WTC11 (cell line): ENCODE results near the gene SLCO4A1. TPM values are rescaled to one million over a fixed set of nuclear protein-coding genes. Genes with fewer than 3 reads are reported as not detected.

Experiments
- ATAC-seq: fragments of 200-7000 bp; cut with Tn5 transposase; 2 replicates; pipeline ENCODE4 v1.10.0; 2021; ENCODE audit warnings: mild to moderate bottlenecking, moderate library complexity
- CTCF ChIA-PET: fragments of 300-600 bp; sonication (Branson Sonifier 250); formaldehyde crosslinking; loops from one replicate; lab custom pipeline; 2021; ENCODE audit warnings: antibody characterized with exemption; lab: Charles Lee
- POLR2A ChIA-PET: fragments of 350-600 bp; sonication (Branson Sonifier 250); formaldehyde crosslinking; loops from one replicate; lab custom pipeline; 2021; ENCODE audit warnings: antibody characterized with exemption; lab: Charles Lee
- DNase-seq: peaks from one replicate; pipeline ENCODE4 v3.0.0; 2021; ENCODE audit warnings: low spot score
- H3K27ac Mint-ChIP-seq: 2 replicates; pipeline ENCODE4 v1.8.0; 2021; ENCODE audit warnings: mixed read lengths
- H3K27me3 Mint-ChIP-seq: 2 replicates; pipeline ENCODE4 v1.8.0; 2021; ENCODE audit warnings: low read depth, mild to moderate bottlenecking, moderate library complexity, mixed read lengths
- H3K36me3 Mint-ChIP-seq: 2 replicates; pipeline ENCODE4 v1.8.0; 2021; ENCODE audit warnings: mixed read lengths
- H3K4me1 Mint-ChIP-seq: 2 replicates; pipeline ENCODE4 v1.8.0; 2022; ENCODE audit warnings: mixed read lengths
- H3K4me3 Mint-ChIP-seq: 2 replicates; pipeline ENCODE4 v1.8.0; 2021; ENCODE audit warnings: mild to moderate bottlenecking, moderate library complexity, mixed read lengths
- H3K9me3 Mint-ChIP-seq: 2 replicates; pipeline ENCODE4 v1.8.0; 2021; ENCODE audit warnings: mixed read lengths
- GRHL2 ChIP-seq: fragments of 250-450 bp; sonication (Bioruptor Pico); IDR thresholded peaks from 2 replicates; pipeline ENCODE4 v1.8.0; 2022; ENCODE audit warnings: mild to moderate bottlenecking, moderate library complexity; ENCODE audit not compliant: insufficient replicate concordance, severe bottlenecking
- JUN ChIP-seq: sonication (generic); formaldehyde crosslinking; IDR thresholded peaks from 2 replicates; pipeline ENCODE4 v1.8.0; 2023; ENCODE audit warnings: mild to moderate bottlenecking, missing genetic modification reagents
- MXD4 ChIP-seq: fragments of 250-450 bp; sonication (Bioruptor Pico); IDR thresholded peaks from 2 replicates; pipeline ENCODE4 v1.8.0; 2021; ENCODE audit warnings: mild to moderate bottlenecking, moderate library complexity, borderline replicate concordance
- NFE2L1 ChIP-seq: sonication (generic); formaldehyde crosslinking; IDR thresholded peaks from 2 replicates; pipeline ENCODE4 v1.8.1; 2023; ENCODE audit warnings: missing genetic modification reagents
- NFYB ChIP-seq: sonication (generic); formaldehyde crosslinking; conservative IDR thresholded peaks from 2 replicates; pipeline ENCODE4 v1.8.0; 2022; ENCODE audit warnings: low read depth, missing genetic modification reagents
- NR1H2 ChIP-seq: sonication (generic); formaldehyde crosslinking; IDR thresholded peaks from 2 replicates; pipeline ENCODE4 v1.9.0; 2021; ENCODE audit warnings: mild to moderate bottlenecking, moderate library complexity, missing genetic modification reagents
- SOX15 ChIP-seq: fragments of 250-450 bp; sonication (Bioruptor Pico); IDR thresholded peaks from 2 replicates; pipeline ENCODE4 v1.9.0; 2021; ENCODE audit warnings: mild to moderate bottlenecking
- total RNA-seq: library from RNA; stranded (reverse); gene quantifications from 3 replicates; pipeline ENCODE4 v1.2.3, GENCODE V29; 2021
- TF ChIP-seq, protein P1 (sequence below): sonication (generic); formaldehyde crosslinking; IDR thresholded peaks from 2 replicates; pipeline ENCODE4 v1.8.0; 2023; ENCODE audit warnings: missing genetic modification reagents, mild to moderate bottlenecking, borderline replicate concordance
- TF ChIP-seq, protein P2 (sequence below): sonication (generic); formaldehyde crosslinking; IDR thresholded peaks from 2 replicates; pipeline ENCODE4 v1.8.0; 2022; ENCODE audit warnings: missing genetic modification reagents
- TF ChIP-seq, protein P3 (sequence below): fragments of 250-450 bp; sonication (Bioruptor Pico); IDR thresholded peaks from 2 replicates; pipeline ENCODE4 v1.9.0; 2021; ENCODE audit warnings: mild to moderate bottlenecking
- TF ChIP-seq, protein P4 (sequence below): sonication (generic); formaldehyde crosslinking; IDR thresholded peaks from 2 replicates; pipeline ENCODE4 v1.8.1; 2023; ENCODE audit warnings: mild to moderate bottlenecking, moderate library complexity, missing genetic modification reagents
- TF ChIP-seq, protein P5 (sequence below): sonication (generic); formaldehyde crosslinking; conservative IDR thresholded peaks from 2 replicates; pipeline ENCODE4 v1.8.1; 2023; ENCODE audit warnings: mild to moderate bottlenecking, low read depth, missing genetic modification reagents, moderate library complexity
- TF ChIP-seq, protein P6 (sequence below): fragments of 250-450 bp; sonication (Bioruptor Pico); IDR thresholded peaks from 2 replicates; pipeline ENCODE4 v1.9.0; 2021; ENCODE audit warnings: mild to moderate bottlenecking
- TF ChIP-seq, protein P7 (sequence below): sonication (generic); formaldehyde crosslinking; IDR thresholded peaks from 2 replicates; pipeline ENCODE4 v1.8.1; 2023; ENCODE audit warnings: mild to moderate bottlenecking, missing genetic modification reagents, moderate library complexity

SLCO4A1 gene
- total RNA-seq, 1 experiment from 2014 or later: 19.9 TPM

DNA sequence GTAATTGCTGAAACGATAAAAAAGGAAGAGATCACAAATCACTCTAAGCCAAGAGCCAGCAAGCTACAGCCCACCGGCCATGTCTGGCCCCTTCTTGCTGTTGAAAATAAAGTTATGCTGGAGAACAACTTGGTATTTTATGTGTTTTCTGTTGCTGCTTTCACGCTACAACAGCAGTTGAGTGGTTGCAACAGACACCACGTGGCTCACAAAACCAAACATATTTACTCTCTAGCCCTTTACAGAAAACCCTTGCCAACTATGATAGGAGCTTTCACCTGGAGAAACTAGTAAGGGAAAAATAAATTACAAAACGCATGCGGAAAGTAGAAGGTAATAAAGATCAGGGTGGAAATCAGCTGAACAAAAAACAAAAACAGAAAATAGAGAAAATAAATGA is 41.1 kb upstream of the SLCO4A1 start (continued):
- TF ChIP-seq, protein P1, sequence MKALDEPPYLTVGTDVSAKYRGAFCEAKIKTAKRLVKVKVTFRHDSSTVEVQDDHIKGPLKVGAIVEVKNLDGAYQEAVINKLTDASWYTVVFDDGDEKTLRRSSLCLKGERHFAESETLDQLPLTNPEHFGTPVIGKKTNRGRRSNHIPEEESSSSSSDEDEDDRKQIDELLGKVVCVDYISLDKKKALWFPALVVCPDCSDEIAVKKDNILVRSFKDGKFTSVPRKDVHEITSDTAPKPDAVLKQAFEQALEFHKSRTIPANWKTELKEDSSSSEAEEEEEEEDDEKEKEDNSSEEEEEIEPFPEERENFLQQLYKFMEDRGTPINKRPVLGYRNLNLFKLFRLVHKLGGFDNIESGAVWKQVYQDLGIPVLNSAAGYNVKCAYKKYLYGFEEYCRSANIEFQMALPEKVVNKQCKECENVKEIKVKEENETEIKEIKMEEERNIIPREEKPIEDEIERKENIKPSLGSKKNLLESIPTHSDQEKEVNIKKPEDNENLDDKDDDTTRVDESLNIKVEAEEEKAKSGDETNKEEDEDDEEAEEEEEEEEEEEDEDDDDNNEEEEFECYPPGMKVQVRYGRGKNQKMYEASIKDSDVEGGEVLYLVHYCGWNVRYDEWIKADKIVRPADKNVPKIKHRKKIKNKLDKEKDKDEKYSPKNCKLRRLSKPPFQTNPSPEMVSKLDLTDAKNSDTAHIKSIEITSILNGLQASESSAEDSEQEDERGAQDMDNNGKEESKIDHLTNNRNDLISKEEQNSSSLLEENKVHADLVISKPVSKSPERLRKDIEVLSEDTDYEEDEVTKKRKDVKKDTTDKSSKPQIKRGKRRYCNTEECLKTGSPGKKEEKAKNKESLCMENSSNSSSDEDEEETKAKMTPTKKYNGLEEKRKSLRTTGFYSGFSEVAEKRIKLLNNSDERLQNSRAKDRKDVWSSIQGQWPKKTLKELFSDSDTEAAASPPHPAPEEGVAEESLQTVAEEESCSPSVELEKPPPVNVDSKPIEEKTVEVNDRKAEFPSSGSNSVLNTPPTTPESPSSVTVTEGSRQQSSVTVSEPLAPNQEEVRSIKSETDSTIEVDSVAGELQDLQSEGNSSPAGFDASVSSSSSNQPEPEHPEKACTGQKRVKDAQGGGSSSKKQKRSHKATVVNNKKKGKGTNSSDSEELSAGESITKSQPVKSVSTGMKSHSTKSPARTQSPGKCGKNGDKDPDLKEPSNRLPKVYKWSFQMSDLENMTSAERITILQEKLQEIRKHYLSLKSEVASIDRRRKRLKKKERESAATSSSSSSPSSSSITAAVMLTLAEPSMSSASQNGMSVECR (CRISPR knock-in tag): no peak
- TF ChIP-seq, protein P2, sequence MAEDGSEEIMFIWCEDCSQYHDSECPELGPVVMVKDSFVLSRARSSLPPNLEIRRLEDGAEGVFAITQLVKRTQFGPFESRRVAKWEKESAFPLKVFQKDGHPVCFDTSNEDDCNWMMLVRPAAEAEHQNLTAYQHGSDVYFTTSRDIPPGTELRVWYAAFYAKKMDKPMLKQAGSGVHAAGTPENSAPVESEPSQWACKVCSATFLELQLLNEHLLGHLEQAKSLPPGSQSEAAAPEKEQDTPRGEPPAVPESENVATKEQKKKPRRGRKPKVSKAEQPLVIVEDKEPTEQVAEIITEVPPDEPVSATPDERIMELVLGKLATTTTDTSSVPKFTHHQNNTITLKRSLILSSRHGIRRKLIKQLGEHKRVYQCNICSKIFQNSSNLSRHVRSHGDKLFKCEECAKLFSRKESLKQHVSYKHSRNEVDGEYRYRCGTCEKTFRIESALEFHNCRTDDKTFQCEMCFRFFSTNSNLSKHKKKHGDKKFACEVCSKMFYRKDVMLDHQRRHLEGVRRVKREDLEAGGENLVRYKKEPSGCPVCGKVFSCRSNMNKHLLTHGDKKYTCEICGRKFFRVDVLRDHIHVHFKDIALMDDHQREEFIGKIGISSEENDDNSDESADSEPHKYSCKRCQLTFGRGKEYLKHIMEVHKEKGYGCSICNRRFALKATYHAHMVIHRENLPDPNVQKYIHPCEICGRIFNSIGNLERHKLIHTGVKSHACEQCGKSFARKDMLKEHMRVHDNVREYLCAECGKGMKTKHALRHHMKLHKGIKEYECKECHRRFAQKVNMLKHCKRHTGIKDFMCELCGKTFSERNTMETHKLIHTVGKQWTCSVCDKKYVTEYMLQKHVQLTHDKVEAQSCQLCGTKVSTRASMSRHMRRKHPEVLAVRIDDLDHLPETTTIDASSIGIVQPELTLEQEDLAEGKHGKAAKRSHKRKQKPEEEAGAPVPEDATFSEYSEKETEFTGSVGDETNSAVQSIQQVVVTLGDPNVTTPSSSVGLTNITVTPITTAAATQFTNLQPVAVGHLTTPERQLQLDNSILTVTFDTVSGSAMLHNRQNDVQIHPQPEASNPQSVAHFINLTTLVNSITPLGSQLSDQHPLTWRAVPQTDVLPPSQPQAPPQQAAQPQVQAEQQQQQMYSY (CRISPR knock-in tag): no peak
- TF ChIP-seq, protein P3, sequence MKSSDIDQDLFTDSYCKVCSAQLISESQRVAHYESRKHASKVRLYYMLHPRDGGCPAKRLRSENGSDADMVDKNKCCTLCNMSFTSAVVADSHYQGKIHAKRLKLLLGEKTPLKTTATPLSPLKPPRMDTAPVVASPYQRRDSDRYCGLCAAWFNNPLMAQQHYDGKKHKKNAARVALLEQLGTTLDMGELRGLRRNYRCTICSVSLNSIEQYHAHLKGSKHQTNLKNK: no peak
- TF ChIP-seq MXD4 (CRISPR knock-in tag) (no peak), GRHL2 (CRISPR knock-in tag) (no peak), NFE2L1 (CRISPR knock-in tag) (no peak)
- TF ChIP-seq, protein P4, sequence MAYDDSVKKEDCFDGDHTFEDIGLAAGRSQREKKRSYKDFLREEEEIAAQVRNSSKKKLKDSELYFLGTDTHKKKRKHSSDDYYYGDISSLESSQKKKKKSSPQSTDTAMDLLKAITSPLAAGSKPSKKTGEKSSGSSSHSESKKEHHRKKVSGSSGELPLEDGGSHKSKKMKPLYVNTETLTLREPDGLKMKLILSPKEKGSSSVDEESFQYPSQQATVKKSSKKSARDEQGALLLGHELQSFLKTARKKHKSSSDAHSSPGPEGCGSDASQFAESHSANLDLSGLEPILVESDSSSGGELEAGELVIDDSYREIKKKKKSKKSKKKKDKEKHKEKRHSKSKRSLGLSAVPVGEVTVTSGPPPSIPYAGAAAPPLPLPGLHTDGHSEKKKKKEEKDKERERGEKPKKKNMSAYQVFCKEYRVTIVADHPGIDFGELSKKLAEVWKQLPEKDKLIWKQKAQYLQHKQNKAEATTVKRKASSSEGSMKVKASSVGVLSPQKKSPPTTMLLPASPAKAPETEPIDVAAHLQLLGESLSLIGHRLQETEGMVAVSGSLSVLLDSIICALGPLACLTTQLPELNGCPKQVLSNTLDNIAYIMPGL (CRISPR knock-in tag): no peak
- TF ChIP-seq, protein P5, sequence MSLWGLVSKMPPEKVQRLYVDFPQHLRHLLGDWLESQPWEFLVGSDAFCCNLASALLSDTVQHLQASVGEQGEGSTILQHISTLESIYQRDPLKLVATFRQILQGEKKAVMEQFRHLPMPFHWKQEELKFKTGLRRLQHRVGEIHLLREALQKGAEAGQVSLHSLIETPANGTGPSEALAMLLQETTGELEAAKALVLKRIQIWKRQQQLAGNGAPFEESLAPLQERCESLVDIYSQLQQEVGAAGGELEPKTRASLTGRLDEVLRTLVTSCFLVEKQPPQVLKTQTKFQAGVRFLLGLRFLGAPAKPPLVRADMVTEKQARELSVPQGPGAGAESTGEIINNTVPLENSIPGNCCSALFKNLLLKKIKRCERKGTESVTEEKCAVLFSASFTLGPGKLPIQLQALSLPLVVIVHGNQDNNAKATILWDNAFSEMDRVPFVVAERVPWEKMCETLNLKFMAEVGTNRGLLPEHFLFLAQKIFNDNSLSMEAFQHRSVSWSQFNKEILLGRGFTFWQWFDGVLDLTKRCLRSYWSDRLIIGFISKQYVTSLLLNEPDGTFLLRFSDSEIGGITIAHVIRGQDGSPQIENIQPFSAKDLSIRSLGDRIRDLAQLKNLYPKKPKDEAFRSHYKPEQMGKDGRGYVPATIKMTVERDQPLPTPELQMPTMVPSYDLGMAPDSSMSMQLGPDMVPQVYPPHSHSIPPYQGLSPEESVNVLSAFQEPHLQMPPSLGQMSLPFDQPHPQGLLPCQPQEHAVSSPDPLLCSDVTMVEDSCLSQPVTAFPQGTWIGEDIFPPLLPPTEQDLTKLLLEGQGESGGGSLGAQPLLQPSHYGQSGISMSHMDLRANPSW (CRISPR knock-in tag): no peak

DNA sequence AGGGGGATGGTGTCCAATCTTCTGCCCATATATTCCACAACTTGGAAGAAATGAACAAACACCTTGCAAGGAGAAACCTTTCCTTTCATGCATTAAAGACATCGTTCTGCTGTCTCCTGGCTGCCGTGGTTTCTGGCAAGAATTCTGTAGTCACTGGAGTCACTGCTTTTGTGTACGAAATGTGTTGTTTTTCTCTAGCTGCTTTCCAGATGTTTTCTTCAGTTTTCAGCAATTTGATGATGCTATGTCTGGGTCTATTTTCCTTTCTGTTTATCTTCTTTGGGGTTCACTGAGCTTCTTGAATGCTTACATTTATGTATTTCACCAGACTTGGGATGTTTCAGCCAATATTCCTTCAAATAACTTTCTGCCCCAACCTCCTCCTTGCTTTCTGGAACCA is 40.6 kb upstream of the SLCO4A1 start:
- DNase-seq (no peak), ATAC-seq (no peak)
- H3K4me1 Mint-ChIP-seq: peaks cover 26% of the 10 kb centered on the region
- H3K36me3 Mint-ChIP-seq: no peaks in the 10 kb centered on the region
- TF ChIP-seq SOX15 (CRISPR knock-in tag) (no peak), JUN (CRISPR knock-in tag) (no peak), NR1H2 (CRISPR knock-in tag) (no peak), NFYB (CRISPR knock-in tag) (no peak)
- TF ChIP-seq, protein P6, sequence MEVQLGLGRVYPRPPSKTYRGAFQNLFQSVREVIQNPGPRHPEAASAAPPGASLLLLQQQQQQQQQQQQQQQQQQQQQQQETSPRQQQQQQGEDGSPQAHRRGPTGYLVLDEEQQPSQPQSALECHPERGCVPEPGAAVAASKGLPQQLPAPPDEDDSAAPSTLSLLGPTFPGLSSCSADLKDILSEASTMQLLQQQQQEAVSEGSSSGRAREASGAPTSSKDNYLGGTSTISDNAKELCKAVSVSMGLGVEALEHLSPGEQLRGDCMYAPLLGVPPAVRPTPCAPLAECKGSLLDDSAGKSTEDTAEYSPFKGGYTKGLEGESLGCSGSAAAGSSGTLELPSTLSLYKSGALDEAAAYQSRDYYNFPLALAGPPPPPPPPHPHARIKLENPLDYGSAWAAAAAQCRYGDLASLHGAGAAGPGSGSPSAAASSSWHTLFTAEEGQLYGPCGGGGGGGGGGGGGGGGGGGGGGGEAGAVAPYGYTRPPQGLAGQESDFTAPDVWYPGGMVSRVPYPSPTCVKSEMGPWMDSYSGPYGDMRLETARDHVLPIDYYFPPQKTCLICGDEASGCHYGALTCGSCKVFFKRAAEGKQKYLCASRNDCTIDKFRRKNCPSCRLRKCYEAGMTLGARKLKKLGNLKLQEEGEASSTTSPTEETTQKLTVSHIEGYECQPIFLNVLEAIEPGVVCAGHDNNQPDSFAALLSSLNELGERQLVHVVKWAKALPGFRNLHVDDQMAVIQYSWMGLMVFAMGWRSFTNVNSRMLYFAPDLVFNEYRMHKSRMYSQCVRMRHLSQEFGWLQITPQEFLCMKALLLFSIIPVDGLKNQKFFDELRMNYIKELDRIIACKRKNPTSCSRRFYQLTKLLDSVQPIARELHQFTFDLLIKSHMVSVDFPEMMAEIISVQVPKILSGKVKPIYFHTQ (CRISPR knock-in tag): no peak
- TF ChIP-seq, protein P7, sequence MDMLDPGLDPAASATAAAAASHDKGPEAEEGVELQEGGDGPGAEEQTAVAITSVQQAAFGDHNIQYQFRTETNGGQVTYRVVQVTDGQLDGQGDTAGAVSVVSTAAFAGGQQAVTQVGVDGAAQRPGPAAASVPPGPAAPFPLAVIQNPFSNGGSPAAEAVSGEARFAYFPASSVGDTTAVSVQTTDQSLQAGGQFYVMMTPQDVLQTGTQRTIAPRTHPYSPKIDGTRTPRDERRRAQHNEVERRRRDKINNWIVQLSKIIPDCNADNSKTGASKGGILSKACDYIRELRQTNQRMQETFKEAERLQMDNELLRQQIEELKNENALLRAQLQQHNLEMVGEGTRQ (CRISPR knock-in tag): no peak
- no peak overlapping the region for H3K4me3 Mint-ChIP-seq
- no peaks in the 10 kb centered on the region for H3K9me3 Mint-ChIP-seq
- ChIA-PET CTCF (no interaction called here), POLR2A (interaction anchor here (0.7 kb wide), 1 partner anchor 57 kb away, joined by 3 read pairs; no protein-coding TSS in a partner anchor)
- H3K27ac Mint-ChIP-seq: 0 out of 2 replicates have a peak overlapping the region, but pooled peaks have one; percentile 12
- H3K27me3 Mint-ChIP-seq: no peaks in the 10 kb centered on the region
